Aorta (tissue), 5 donors: ENCODE measurements around the gene LSP1. TPM values are rescaled to one million over a fixed set of nuclear protein-coding genes. Genes with fewer than 3 reads are reported as not detected.

Experiments used
- ATAC-seq: fragments of 200-7000 bp; cut with Tn5 transposase; one replicate; pipeline ENCODE4 v1.9.1; 2022; ENCODE audit warnings: moderate library complexity; ENCODE audit not compliant: low FRiP score
- DNase-seq, 2 donors: peaks; one replicate each; pipeline ENCODE4 v3.0.0-alpha.2; 2020
- H3K27ac ChIP-seq, 2 donors: one replicate each; pipeline ENCODE4 v1.5.1; 2013; ENCODE audit warnings: low read length in 2 of 2, mild to moderate bottlenecking in 2 of 2, moderate library complexity in 2 of 2, control low read depth in 1 of 2, inconsistent platforms in 1 of 2, low read depth in 1 of 2
- H3K27me3 ChIP-seq, 2 donors: one replicate each; pipeline ENCODE4 v1.6.1; 2013; ENCODE audit warnings: control low read depth in 1 of 2, low read length in 1 of 2, mild to moderate bottlenecking in 1 of 2, moderate library complexity in 1 of 2; ENCODE audit not compliant: insufficient read depth in 2 of 2, control insufficient read depth in 1 of 2
- H3K36me3 ChIP-seq, 2 donors: one replicate each; pipeline ENCODE4 v1.6.1; 2013; ENCODE audit warnings: control low read depth in 1 of 2, low read length in 1 of 2, mild to moderate bottlenecking in 1 of 2; ENCODE audit not compliant: insufficient read depth in 2 of 2, control insufficient read depth in 1 of 2
- H3K4me1 ChIP-seq, 2 donors: one replicate each; pipeline ENCODE4 v1.6.1; 2013; ENCODE audit warnings: low read length in 2 of 2, control low read depth in 1 of 2, mild to moderate bottlenecking in 1 of 2, moderate library complexity in 1 of 2; ENCODE audit not compliant: insufficient read depth in 2 of 2, control insufficient read depth in 1 of 2
- H3K4me3 ChIP-seq, 2 donors: one replicate each; pipeline ENCODE4 v1.5.1; 2013; ENCODE audit warnings: low read length in 2 of 2, control low read depth in 1 of 2, mild to moderate bottlenecking in 1 of 2
- H3K9me3 ChIP-seq: one replicate; pipeline ENCODE4 v1.6.1; 2013; ENCODE audit warnings: mild to moderate bottlenecking, low read length; ENCODE audit not compliant: control insufficient read depth
- WGBS, 2 donors: extraction: QIAGEN DNeasy Blood & Tissue Kit; methylation state at CpG; one replicate each; pipeline ENCODE4 v1.1.7; 2013; 5-methylcytosine and 5-hydroxymethylcytosine counted together
- intact Hi-C, 2 donors: fragments of 100-400 bp; cut with DNase I; formaldehyde crosslinking; loops; one replicate each; pipeline versions ENCODE4 v1.14.2 to v1.15.0; 2022
- polyA plus RNA-seq, 2 donors: library from polyadenylated mRNA; stranded (reverse); fragments of 200-250 nt; gene quantifications; one replicate each; pipeline ENCODE4 v1.2.3, GENCODE V29; 2013
- total RNA-seq, 2 donors: library from RNA; stranded (reverse); fragmentation: NEBNext Ultra II Directional; extraction: Animal tissue kit (Norgen Biotek cat#: 25700); gene quantifications; one replicate each; pipeline ENCODE4 v1.2.1, GENCODE V29; 2021
- donor health status: healthy with polysubstance abuse.
- donor health status: Bipolar disorder and iron deficiency.
- donor health status: DM: no; HTN: no; CAD: no.
- donor health status: DM: no; HTN: no; CAD: no.
- donor health status: DM: yes; HTN: yes; CAD: no.

LSP1 gene
- total and polyA plus RNA-seq, 4 donors = 12.0 to 128 (median 42.8) TPM

- Histone ChIP-seq H3K4me3 (no peak overlapping the region), H3K9me3 (no peaks in the 10 kb centered on the region), H3K27ac (no peak overlapping the region), H3K4me1 (no peaks in the 10 kb centered on the region), H3K36me3 (no peaks in the 10 kb centered on the region), H3K27me3 (no peaks in the 10 kb centered on the region)
- 64 to 71% methylated on average over 17 of the region's 17 CpGs for WGBS, 2 donors
- DNase-seq = peak in 1 of 2 donors; percentile 40
- no peak for ATAC-seq
- intact Hi-C loops = loop anchor here (1.0 to 5.0 kb wide), 3 partner anchors 139 to 181 kb away; no protein-coding TSS in a partner anchor
Observed at GRCh38 chr11:1832920-1833295, 20.0 kb upstream of the LSP1 start.

GRCh38 chr11:1834062-1834610 lies 18.7 kb upstream of the LSP1 start:
- H3K36me3 ChIP-seq = no peaks in the 10 kb centered on the region
- no peaks in the 10 kb centered on the region for H3K4me1 ChIP-seq
- no peak for ATAC-seq
- H3K27ac ChIP-seq = no peak overlapping the region
- H3K27me3 ChIP-seq = no peaks in the 10 kb centered on the region
- no peaks in the 10 kb centered on the region for H3K9me3 ChIP-seq
- no peak overlapping the region for H3K4me3 ChIP-seq
- WGBS, 2 donors = 92 to 94% methylated on average over 14 of the region's 14 CpGs
- intact Hi-C loops = loop anchor here in 1 of 2 donors (5.0 kb wide), 1 partner anchor 182 kb away; no protein-coding TSS in a partner anchor
- no peak for DNase-seq

- DNase-seq = no peak
- WGBS, 2 donors = 87 to 90% methylated on average over 25 to 26 of the region's 26 CpGs
- H3K4me3 ChIP-seq = no peak within 1 kb of the TSS
- no peaks in the 10 kb centered on the region for H3K9me3 ChIP-seq
- ATAC-seq = no peak
- H3K27ac ChIP-seq = no peak within 1 kb of the TSS
- no peaks in the 10 kb centered on the region for H3K27me3 ChIP-seq
- H3K36me3 ChIP-seq = no peaks in the 10 kb centered on the region
- H3K4me1 ChIP-seq = no peaks in the 10 kb centered on the region
- intact Hi-C loops = loop anchor here (5.0 kb wide), 4 partner anchors 42 to 317 kb away; partner anchors contain the start of gene TNNT3 (in 1 of the 2)
Observed at GRCh38 chr11:1834779-1835670, 17.9 kb upstream of the LSP1 start, which contains the start of gene SYT8. Gene SYT8, plus strand, starts transcription at chr11:1834990. Its CDS starts 116 bp downstream, at chr11:1835106.

- intact Hi-C loops = loop anchor here (5.0 kb wide), 3 partner anchors 42 to 317 kb away; partner anchors contain the start of gene TNNT3 (in 1 of the 2)
- no peak for ATAC-seq
- Histone ChIP-seq H3K9me3 (no peaks in the 10 kb centered on the region), H3K36me3 (no peaks in the 10 kb centered on the region), H3K4me1 (no peaks in the 10 kb centered on the region), H3K27ac (no peak overlapping the region), H3K27me3 (no peaks in the 10 kb centered on the region), H3K4me3 (no peak overlapping the region)
- peak in 1 of 2 donors; percentile 44 for DNase-seq
- WGBS, 2 donors = 92 to 94% methylated on average over 12 of the region's 12 CpGs
Observed at GRCh38 chr11:1835671-1836010, 17.2 kb upstream of the LSP1 start.

- H3K27ac ChIP-seq = no peak overlapping the region
- no peaks in the 10 kb centered on the region for H3K36me3 ChIP-seq
- no peaks in the 10 kb centered on the region for H3K9me3 ChIP-seq
- ATAC-seq = no peak
- no peaks in the 10 kb centered on the region for H3K4me1 ChIP-seq
- intact Hi-C loops = loop anchor here (5.0 kb wide), 3 partner anchors 41 to 316 kb away; partner anchors contain the start of gene TNNT3 (in 1 of the 2)
- no peak overlapping the region for H3K4me3 ChIP-seq
- WGBS, 2 donors = 90 to 95% methylated on average over 43 of the region's 43 CpGs
- no peaks in the 10 kb centered on the region for H3K27me3 ChIP-seq
- DNase-seq = peak in 1 of 2 donors; percentile 50
Observed at GRCh38 chr11:1836011-1836945, 16.6 kb upstream of the LSP1 start.

GRCh38 chr11:1837171-1838076 lies 15.5 kb upstream of the LSP1 start:
- Histone ChIP-seq H3K36me3 (no peaks in the 10 kb centered on the region), H3K4me3 (no peak overlapping the region), H3K4me1 (no peaks in the 10 kb centered on the region), H3K9me3 (no peaks in the 10 kb centered on the region), H3K27ac (no peak overlapping the region), H3K27me3 (no peaks in the 10 kb centered on the region)
- 56 to 62% methylated on average over 30 to 38 of the region's 38 CpGs for WGBS, 2 donors
- DNase-seq (peak; percentile 81 to 90), ATAC-seq (peak; percentile 67)
- intact Hi-C loops = loop anchor here (5.0 kb wide), 3 partner anchors 40 to 315 kb away; partner anchors contain the start of gene TNNT3 (in 1 of the 2)

GRCh38 chr11:1838077-1838425 lies 14.8 kb upstream of the LSP1 start:
- Histone ChIP-seq H3K9me3 (no peaks in the 10 kb centered on the region), H3K27ac (no peak overlapping the region), H3K27me3 (no peaks in the 10 kb centered on the region), H3K36me3 (no peaks in the 10 kb centered on the region), H3K4me3 (no peak overlapping the region), H3K4me1 (no peaks in the 10 kb centered on the region)
- DNase-seq = peak; percentile 49 to 72
- intact Hi-C loops = loop anchor here (5.0 kb wide), 3 partner anchors 39 to 314 kb away; partner anchors contain the start of gene TNNT3 (in 1 of the 2)
- WGBS, 2 donors = 55 to 56% methylated on average over 17 of the region's 17 CpGs
- ATAC-seq = no peak
